ENCODE measurements around the gene HOXA5.
A peak's percentile ranks its signal among the peaks of the same experiment; 100 is the strongest.

HOXA5 gene

DNA sequence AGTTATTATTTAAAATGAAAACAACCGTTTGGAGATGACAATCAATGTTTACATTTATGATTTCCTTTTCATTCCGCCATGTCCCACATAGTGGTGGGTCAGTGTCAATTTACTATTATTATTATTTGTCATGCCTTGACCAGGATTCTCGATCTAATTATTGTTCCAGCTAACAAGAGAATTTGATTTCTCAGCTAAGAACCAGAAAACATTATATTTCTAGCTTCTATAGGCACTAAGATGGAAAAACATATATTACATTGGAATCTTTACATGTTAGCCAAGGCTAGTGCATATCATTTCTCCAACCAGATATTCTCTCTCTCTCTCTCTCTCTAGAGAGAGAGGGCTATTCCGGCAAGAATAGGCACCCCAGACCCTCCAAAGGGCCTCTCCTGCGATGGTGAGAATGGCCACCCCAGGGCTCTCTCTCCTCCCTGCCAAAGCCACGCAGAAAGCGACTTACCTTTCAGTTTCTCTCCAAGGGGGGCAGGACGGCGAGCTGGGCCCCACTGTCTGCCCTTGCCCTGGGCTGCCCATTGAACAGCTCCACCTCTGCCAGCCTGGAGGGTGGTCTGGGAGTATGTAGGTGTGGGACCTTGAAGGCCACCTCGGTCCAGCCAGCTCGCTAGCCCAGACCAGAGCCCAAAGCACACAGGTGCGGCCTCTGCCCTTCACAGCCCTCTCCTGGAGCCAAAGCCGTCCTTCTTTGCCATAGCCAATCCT lies 6.5 kb upstream of the HOXA5 start:
- H3K4me1 Mint-ChIP-seq = peaks cover 43% of the 10 kb centered on the region
- peaks cover 3% of the 10 kb centered on the region for H3K36me3 Mint-ChIP-seq
- no peaks in the 10 kb centered on the region for H3K9me3 Mint-ChIP-seq
- H3K27me3 Mint-ChIP-seq = peaks cover 69% of the 10 kb centered on the region
- no peak overlapping the region for H3K27ac Mint-ChIP-seq
- no peak overlapping the region for H3K4me3 Mint-ChIP-seq

DNA sequence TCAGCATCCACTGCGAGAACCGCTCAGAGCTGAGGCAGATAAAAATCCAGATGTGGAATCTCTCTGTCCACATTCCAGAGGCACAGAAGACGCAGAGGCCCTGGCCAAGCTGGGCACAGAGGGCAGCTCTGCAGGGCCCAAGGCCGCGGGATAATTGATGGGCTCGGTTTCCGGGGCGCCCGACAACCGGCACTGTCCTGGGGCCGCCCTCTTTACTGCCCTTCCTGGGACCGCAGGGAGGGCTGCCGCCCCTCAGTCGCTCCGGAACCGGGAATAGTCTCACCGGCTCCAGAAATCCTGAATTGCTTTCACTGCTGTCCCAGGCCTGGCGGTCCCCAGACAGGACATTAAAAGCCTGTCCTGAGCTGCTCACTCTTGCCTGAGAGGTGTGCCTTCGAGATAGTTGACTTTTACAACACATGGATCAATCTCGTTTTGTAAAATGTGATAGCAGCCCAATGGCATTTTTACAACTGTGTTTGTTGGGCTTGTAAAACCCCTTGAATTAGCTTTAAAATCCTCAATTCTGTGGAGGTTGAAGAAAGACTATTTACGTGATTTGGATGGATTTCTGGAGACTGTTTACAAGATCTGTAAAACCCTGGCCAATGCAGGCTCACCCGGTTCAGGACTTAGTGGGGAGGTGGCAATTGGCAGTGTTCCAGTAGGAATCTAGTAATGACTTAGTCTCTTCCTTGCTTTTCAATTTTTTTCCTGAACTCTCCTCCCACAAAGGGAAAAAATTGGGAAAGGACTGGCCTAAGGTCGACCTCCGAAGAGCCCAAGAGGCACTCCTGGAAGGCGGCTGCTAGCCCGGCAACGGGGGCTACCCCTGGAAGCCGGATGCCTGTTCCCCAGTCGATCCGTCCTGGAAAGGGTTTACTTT lies 5.5 kb upstream of the HOXA5 start:
- Mint-ChIP-seq H3K27ac (no peak overlapping the region), H3K4me1 (peaks cover 33% of the 10 kb centered on the region)

GRCh38 chr7:27148031-27148755 lies 4.7 kb upstream of the HOXA5 start:
- Mint-ChIP-seq H3K36me3 (no peaks in the 10 kb centered on the region), H3K4me3 (peak overlapping the region; percentile 76), H3K27ac (peak overlapping the region; percentile 62), H3K4me1 (peaks cover 26% of the 10 kb centered on the region), H3K9me3 (no peaks in the 10 kb centered on the region), H3K27me3 (peaks cover 55% of the 10 kb centered on the region)

More for the DNA sequence above, 5.5 kb upstream of the HOXA5 start:
- H3K27me3 Mint-ChIP-seq = peaks cover 63% of the 10 kb centered on the region
- no peaks in the 10 kb centered on the region for H3K36me3 Mint-ChIP-seq
- H3K4me3 Mint-ChIP-seq = no peak overlapping the region
- H3K9me3 Mint-ChIP-seq = no peaks in the 10 kb centered on the region

GRCh38 chr7:27147199-27148030 lies 3.9 kb upstream of the HOXA5 start, which contains the start of gene HOXA6:
Gene HOXA6, minus strand, starts transcription at chr7:27147774. Its CDS starts 25 bp downstream, at chr7:27147749.
- Mint-ChIP-seq H3K4me3 (peak within 1 kb of the TSS; percentile 76), H3K27me3 (peaks cover 57% of the 10 kb centered on the region), H3K4me1 (peaks cover 26% of the 10 kb centered on the region), H3K27ac (peak within 1 kb of the TSS; percentile 62), H3K9me3 (no peaks in the 10 kb centered on the region), H3K36me3 (no peaks in the 10 kb centered on the region)

- Mint-ChIP-seq H3K27ac (no peak overlapping the region), H3K36me3 (no peaks in the 10 kb centered on the region), H3K27me3 (peaks cover 53% of the 10 kb centered on the region), H3K9me3 (no peaks in the 10 kb centered on the region), H3K4me3 (no peak overlapping the region), H3K4me1 (peaks cover 21% of the 10 kb centered on the region)
Observed at GRCh38 chr7:27146491-27147198, 3.2 kb upstream of the HOXA5 start.

DNA sequence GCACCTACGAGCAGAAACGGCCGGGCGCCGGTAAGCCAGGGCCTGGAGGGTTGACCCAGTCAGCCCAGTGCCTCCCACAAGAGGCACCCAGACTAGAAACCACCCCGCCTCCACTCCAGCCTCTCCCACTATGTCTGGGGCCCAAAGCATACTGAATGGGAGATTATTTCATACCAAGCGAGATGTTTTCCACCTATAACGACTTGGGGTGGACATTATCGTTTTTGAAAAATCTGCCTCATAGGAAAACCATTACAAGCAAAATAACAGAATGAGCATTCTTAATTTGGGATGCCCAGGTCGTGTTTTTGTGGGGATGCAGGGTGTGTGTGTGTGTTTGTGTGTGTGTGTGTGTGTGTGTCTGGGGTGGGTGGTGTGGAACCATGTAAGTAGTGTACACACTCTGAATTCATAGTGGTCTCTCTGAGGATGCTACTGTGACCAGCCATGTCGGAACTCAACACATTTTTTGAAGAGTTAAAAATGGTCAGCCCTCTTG lies 2.5 kb upstream of the HOXA5 start:
- Mint-ChIP-seq H3K27me3 (peaks cover 52% of the 10 kb centered on the region), H3K36me3 (no peaks in the 10 kb centered on the region), H3K27ac (no peak overlapping the region), H3K4me1 (peaks cover 14% of the 10 kb centered on the region), H3K9me3 (no peaks in the 10 kb centered on the region), H3K4me3 (no peak overlapping the region)

- H3K27me3 Mint-ChIP-seq = peaks cover 49% of the 10 kb centered on the region
Observed at GRCh38 chr7:27145165-27145913, 1.9 kb upstream of the HOXA5 start.

DNA sequence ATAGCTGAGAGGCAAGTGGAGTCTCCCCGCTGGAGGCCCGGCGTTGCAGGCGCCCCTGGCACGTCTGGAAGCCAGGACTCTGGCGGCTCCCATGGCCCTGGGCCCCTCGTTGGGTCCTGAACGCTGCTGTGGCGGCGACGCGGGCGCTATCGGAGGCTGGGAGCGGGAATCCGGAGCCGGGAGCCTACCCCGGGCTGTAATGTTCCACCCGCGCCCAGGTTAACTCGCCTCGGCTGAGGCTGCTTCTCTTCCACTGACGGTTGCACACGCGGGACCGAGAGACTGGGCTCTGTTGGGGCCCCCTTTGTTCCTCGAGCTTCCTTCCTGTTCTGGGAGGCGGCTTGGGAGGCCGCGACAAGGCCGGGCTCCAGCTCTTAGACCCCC lies 1.3 kb upstream of the HOXA5 start:
- no peak overlapping the region for H3K4me3 Mint-ChIP-seq
- H3K36me3 Mint-ChIP-seq = no peaks in the 10 kb centered on the region
- H3K9me3 Mint-ChIP-seq = no peaks in the 10 kb centered on the region
- peaks cover 7% of the 10 kb centered on the region for H3K4me1 Mint-ChIP-seq
- H3K27ac Mint-ChIP-seq = no peak overlapping the region
- peaks cover 43% of the 10 kb centered on the region for H3K27me3 Mint-ChIP-seq

More at GRCh38 chr7:27145165-27145913, 1.9 kb upstream of the HOXA5 start:
- Mint-ChIP-seq H3K27ac (peak overlapping the region; percentile 41), H3K9me3 (no peaks in the 10 kb centered on the region), H3K4me3 (no peak overlapping the region), H3K36me3 (no peaks in the 10 kb centered on the region), H3K4me1 (peaks cover 7% of the 10 kb centered on the region)

- Mint-ChIP-seq H3K36me3 (no peaks in the 10 kb centered on the region), H3K27ac (no peak overlapping the region), H3K4me1 (peaks cover 7% of the 10 kb centered on the region), H3K4me3 (no peak overlapping the region), H3K27me3 (peaks cover 39% of the 10 kb centered on the region), H3K9me3 (no peaks in the 10 kb centered on the region)
Observed at GRCh38 chr7:27143950-27144780, 684 bp upstream of the HOXA5 start.

- peaks cover 42% of the 10 kb centered on the region for H3K27me3 Mint-ChIP-seq
- H3K4me1 Mint-ChIP-seq = no peaks in the 10 kb centered on the region
- H3K27ac Mint-ChIP-seq = no peak overlapping the region
- H3K4me3 Mint-ChIP-seq = peak overlapping the region; percentile 47
- no peaks in the 10 kb centered on the region for H3K36me3 Mint-ChIP-seq
- no peaks in the 10 kb centered on the region for H3K9me3 Mint-ChIP-seq
Observed at GRCh38 chr7:27142580-27143022, 880 bp downstream of the HOXA5 start.

DNA sequence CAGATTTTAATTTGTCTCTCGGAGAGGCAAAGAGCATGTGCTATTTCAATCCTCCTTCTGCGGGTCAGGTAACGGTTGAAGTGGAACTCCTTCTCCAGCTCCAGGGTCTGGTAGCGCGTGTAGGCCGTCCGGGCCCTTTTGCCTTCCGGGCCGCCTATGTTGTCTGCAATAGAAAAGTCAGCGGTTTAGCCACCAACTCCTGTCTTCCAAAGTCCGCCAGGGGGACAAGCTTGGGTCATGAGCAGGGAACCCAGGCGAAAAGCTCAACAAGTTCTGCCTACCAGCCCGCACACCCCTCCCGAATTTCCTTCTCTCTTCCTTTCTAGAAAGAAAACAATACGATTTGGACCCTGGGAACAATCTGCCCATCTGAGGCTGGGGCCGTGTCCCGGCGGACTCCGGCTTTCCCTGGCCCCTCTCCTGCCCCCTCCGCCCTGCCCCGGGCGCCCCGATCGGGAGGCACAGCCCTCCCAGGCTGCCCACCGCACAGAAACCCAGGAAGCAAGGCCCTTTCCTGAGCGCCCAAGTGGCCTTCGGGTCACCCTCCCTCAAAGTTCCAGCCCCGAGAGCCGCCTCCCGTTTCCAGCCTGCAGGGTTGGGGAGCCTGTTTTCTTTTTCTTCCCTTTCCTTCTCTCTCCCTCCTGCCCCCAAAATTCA lies 1.4 kb downstream of the HOXA5 start:
- Mint-ChIP-seq H3K27me3 (peaks cover 43% of the 10 kb centered on the region), H3K4me3 (no peak overlapping the region), H3K27ac (no peak overlapping the region), H3K4me1 (no peaks in the 10 kb centered on the region), H3K9me3 (no peaks in the 10 kb centered on the region), H3K36me3 (no peaks in the 10 kb centered on the region)

DNA sequence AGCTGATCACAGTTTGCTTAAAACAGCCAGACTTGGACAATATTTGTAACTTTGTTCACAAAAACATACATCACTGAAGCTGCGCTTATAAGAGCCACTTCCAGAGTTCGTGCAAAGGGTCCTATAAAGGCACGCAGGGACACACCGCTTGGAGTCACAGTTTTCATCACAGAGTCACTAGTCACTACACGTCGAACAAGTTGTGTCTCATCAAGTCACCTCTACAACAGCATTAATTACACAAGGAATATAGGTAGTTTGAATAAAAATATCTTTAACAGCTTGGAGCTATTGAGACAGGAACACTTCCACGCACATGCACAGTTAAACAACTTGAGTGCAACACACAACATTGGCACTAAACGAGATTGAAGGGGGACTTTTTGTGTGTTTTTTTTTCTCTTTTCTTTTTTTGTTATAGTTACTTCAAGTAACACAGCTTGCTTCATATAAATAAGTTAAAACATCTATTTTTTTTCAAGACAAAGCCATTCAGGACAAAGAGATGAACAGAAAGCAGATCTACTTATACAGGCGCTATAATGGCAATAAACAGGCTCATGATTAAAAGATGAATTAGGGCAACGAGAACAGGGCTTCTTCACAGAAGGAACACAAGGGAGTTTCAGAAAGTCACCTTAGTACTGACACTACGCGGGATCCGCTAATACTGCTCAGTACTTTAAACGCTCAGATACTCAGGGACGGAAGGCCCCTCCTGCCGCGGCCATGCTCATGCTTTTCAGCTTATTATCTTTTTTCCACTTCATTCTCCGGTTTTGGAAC lies 2.2 kb downstream of the HOXA5 start:
- Mint-ChIP-seq H3K36me3 (no peaks in the 10 kb centered on the region), H3K9me3 (no peaks in the 10 kb centered on the region), H3K27me3 (peaks cover 38% of the 10 kb centered on the region), H3K27ac (no peak overlapping the region), H3K4me1 (no peaks in the 10 kb centered on the region), H3K4me3 (no peak overlapping the region)

Measured in activated naive CD4-positive, alpha-beta T cell treated with anti-CD3 and anti-CD28 coated beads, Interleukin-2, amount 50 U/mL, for 24 hours (primary cell).